Right lobe of liver (tissue), 6 donors: ENCODE results near the gene PYURF. TPM values are rescaled to one million over a fixed set of nuclear protein-coding genes. Genes with fewer than 3 reads are reported as not detected.

Source experiments
- ATAC-seq, 4 donors: fragments of 200-7000 bp; cut with Tn5 transposase; one replicate each; pipeline ENCODE4 v1.9.1; 2020; ENCODE audit warnings: mild to moderate bottlenecking in 4 of 4, moderate library complexity in 4 of 4
- DNase-seq, 3 donors: peaks; one replicate each; pipeline ENCODE4 v3.0.0-alpha.2; 2020
- H3K27ac ChIP-seq, 3 donors: fragments of 200-600 bp; one replicate each; pipeline ENCODE4 v1.8.0; 2022
- H3K27me3 ChIP-seq, 2 donors: fragments of 200-600 bp; one replicate each; pipeline ENCODE4 v1.8.0; 2022
- H3K36me3 ChIP-seq, 4 donors: fragments of 200-600 bp; sonication (generic) in 1 of 4; one replicate each; pipeline versions ENCODE4 v1.5.1 to v1.8.0; 2017 to 2022; ENCODE audit warnings: control low read depth in 1 of 4
- H3K4me1 ChIP-seq, 4 donors: fragments of 200-600 bp; sonication (generic) in 1 of 4; one replicate each; pipeline versions ENCODE4 v1.5.1 to v1.8.0; 2017 to 2022; ENCODE audit warnings: control low read depth in 1 of 4
- H3K4me3 ChIP-seq, 3 donors: fragments of 200-600 bp; one replicate each; pipeline ENCODE4 v1.8.0; 2022
- H3K9me3 ChIP-seq, 4 donors: fragments of 200-600 bp; sonication (generic) in 1 of 4; one replicate each; pipeline versions ENCODE4 v1.5.1 to v1.8.0; 2017 to 2022; ENCODE audit warnings: control low read depth in 1 of 4
- CTCF ChIP-seq, 4 donors: fragments of 200-600 bp in 3 of 4; fragments of 450-650 bp in 1 of 4; IDR thresholded peaks; one replicate each; pipeline versions ENCODE4 v1.5.1 to v1.8.0; 2016 to 2022; ENCODE audit warnings: antibody characterized with exemption in 4 of 4, mild to moderate bottlenecking in 2 of 4
- POLR2A ChIP-seq: fragments of 450-650 bp; IDR thresholded peaks from one replicate; pipeline ENCODE4 v1.6.1; 2017; ENCODE audit warnings: antibody characterized with exemption, mild to moderate bottlenecking
- WGBS: methylation state at CpG from one replicate; pipeline ENCODE4 v1.1.6; 2018; ENCODE audit warnings: low coverage, low lambda C conversion rate; ENCODE audit not compliant: insufficient coverage; ENCODE audit errors: missing lambda C conversion rate; 5-methylcytosine and 5-hydroxymethylcytosine counted together
- intact Hi-C, 2 donors: fragments of 100-400 bp; cut with DNase I; formaldehyde crosslinking; loops; one replicate each; pipeline versions ENCODE4 v1.11.2 to v1.14.1; 2022
- total RNA-seq, 6 experiments: library from RNA; depleted of rRNA in 2 of 6; stranded (reverse); fragments of >200 nt in 2 of 6; fragmentation: NEBNext Ultra II Directional in 3 of 6; extraction: Animal tissue kit (Norgen Biotek cat#: 25700) in 3 of 6; gene quantifications; one replicate each; pipeline versions ENCODE4 v1.1.0 to v1.2.4, GENCODE V29; 2016 to 2023
- donor health status: DM: no; HTN: yes; CAD: no.
- donor health status: DM: no; HTN: no; CAD: no.
- donor health status: DM: no; HTN: no; CAD: no.
- donor health status: DM: no; HTN: yes; CAD: no.
- donor health status: DM: no; HTN: yes; CAD: no.

Gene PYURF
- total RNA-seq, 6 experiments from 2014 or later: 32.2 to 53.8 (median 44.7) TPM

DNA sequence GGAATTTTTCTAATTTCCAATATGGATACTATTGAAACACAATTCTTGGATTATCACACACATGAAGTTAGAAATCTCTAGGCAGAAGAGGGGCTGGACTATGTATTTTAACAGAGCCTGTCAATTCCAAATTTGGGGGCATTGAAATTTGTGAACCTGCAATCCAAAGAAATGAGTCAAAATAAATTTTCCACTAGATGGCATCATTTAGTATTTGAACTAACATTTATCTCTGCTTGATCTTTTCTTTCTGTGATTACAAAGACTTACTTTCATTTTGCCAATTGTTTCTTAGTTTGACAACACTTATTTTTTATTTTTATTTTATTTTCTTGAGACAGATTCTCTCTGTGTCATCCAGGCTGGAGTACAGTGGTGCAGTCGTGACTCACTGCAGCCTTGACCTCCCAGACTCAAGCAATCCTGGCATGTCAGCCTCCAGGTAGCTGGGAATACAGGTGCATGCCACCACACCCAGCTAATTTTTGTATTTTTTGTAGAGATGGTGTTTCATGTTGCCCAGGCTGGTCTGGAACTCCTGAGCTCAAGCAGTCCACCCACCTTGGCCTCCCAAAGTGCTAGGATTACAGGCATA lies 2.7 kb upstream of the PYURF start:
- Histone ChIP-seq H3K4me3 (no peak overlapping the region), H3K27me3 (no peaks in the 10 kb centered on the region), H3K36me3 (peaks cover 0 to 4% (median 2%) of the 10 kb centered on the region in 4 donors), H3K4me1 (peaks cover 0 to 16% (median 4%) of the 10 kb centered on the region in 4 donors), H3K27ac (no peak overlapping the region), H3K9me3 (no peaks in the 10 kb centered on the region)
- 0% methylated on average over 1 of the region's 1 CpG for WGBS
- TF ChIP-seq CTCF (IDR thresholded peaks at IDR 0.05) (peak; percentile 21 to 52 (median 40)), POLR2A (no peak)
- DNase-seq (no peak), ATAC-seq (no peak)
- intact Hi-C loops: no loop called here

GRCh38 chr4:88524171-88524570 lies 595 bp upstream of the PYURF start:
- H3K4me1 ChIP-seq: peaks cover 0 to 16% (median 4%) of the 10 kb centered on the region in 4 donors
- DNase-seq: no peak
- H3K36me3 ChIP-seq: peaks cover 0 to 9% (median 5%) of the 10 kb centered on the region in 4 donors
- H3K9me3 ChIP-seq: no peaks in the 10 kb centered on the region
- intact Hi-C loops: no loop called here
- WGBS: 33% methylated on average over 2 of the region's 2 CpGs
- no peaks in the 10 kb centered on the region for H3K27me3 ChIP-seq
- ATAC-seq: no peak
- no peak for TF ChIP-seq CTCF (IDR thresholded peaks at IDR 0.05)
- no peak for TF ChIP-seq POLR2A
- H3K27ac ChIP-seq: peak overlapping the region; percentile 81 to 91 (median 81)
- H3K4me3 ChIP-seq: peak overlapping the region; percentile 80 to 93 (median 86)

DNA sequence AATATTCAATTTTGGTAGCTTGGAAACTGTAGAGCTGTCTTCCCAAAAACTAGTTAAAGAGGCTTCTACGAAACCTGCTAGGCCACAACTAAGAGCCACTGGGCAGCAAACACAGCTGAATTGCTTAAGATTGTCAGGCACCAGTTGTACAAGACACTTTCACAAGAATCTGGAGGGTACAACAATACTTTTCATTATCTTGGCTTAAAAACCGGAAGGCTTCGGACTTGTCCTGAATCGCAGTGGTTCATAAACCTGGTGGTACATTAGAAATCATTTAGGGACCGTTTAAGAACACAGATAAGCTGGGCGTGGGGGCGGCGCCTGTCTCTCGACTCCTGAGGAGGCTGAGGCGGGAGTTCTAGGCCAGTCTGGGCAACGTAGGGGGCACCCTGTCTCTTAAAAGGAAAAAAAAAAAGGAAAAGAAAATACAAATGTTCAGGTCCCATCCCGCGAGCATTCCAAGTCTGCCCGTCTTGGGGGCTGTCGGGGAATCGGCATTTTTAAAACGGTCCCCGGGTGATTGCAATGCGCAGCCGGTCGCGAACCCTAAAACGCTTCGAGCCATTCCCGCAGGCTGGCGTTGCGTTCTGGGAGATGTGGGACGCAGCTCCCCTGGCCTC lies 763 bp downstream of the PYURF start:
- H3K4me1 ChIP-seq: peaks cover 0 to 16% (median 4%) of the 10 kb centered on the region in 4 donors
- intact Hi-C loops: no loop called here
- no peaks in the 10 kb centered on the region for H3K9me3 ChIP-seq
- H3K27ac ChIP-seq: peak overlapping the region; percentile 81 to 91 (median 81)
- H3K36me3 ChIP-seq: peaks cover 0 to 9% (median 5%) of the 10 kb centered on the region in 4 donors
- peak in 2 of 3 donors; percentile 56 to 65 for DNase-seq
- H3K27me3 ChIP-seq: no peaks in the 10 kb centered on the region
- ATAC-seq: peak; percentile 28 to 43 (median 36)
- WGBS: under 1% methylated on average over 23 of the region's 28 CpGs
- H3K4me3 ChIP-seq: peak overlapping the region; percentile 80 to 93 (median 86)
- TF ChIP-seq POLR2A (no peak), CTCF (IDR thresholded peaks at IDR 0.05) (no peak)

DNA sequence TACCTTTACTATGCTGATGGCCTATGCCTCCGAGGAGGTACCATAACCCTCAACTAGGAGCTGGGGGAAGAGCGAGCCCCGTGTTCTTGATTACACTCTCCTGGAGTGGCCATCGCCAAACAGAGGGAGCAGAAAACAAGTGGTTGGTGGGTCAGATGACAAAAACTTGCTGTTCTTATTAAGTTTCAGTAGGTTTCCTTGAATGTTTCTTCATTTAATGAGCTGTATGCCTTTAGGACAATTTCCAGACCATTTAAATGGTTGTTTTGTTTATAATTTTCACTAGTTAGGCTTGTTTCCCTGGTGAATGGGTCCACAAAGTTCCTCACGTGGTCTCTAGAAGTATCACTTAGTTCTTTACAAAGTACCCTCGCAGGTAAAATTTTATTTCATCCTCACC lies 4.7 kb downstream of the PYURF start:
- DNase-seq (no peak), ATAC-seq (no peak)
- H3K4me3 ChIP-seq: no peak overlapping the region
- 86% methylated on average over 6 of the region's 6 CpGs for WGBS
- intact Hi-C loops: loop anchor here (5.0 to 10.0 kb wide), 4 partner anchors 144 to 297 kb away; partner anchors contain the start of gene HERC6 (in 1 of the 2)
- H3K4me1 ChIP-seq: peaks cover 0 to 21% (median 4%) of the 10 kb centered on the region in 4 donors
- H3K27me3 ChIP-seq: no peaks in the 10 kb centered on the region
- peaks cover 0 to 9% (median 5%) of the 10 kb centered on the region in 4 donors for H3K36me3 ChIP-seq
- TF ChIP-seq POLR2A (no peak), CTCF (IDR thresholded peaks at IDR 0.05) (no peak)
- no peak overlapping the region for H3K27ac ChIP-seq
- H3K9me3 ChIP-seq: no peaks in the 10 kb centered on the region
